Prostate gland (tissue), 2 donors: Measurements from ENCODE around the gene HECA.

Experiments
- POLR2A ChIP-seq: fragments of 450-650 bp; IDR thresholded peaks from one replicate; pipeline ENCODE4 v1.6.1; 2016; ENCODE audit warnings: antibody characterized with exemption, mild to moderate bottlenecking
- POLR2AphosphoS5 ChIP-seq: sonication (generic); formaldehyde crosslinking; IDR thresholded peaks from one replicate; pipeline ENCODE4 v1.6.1; 2017; ENCODE audit warnings: antibody characterized with exemption
- TF ChIP-seq, protein P1 (sequence below), 4 experiments: fragments of 200-600 bp in 2 of 4; fragments of 450-650 bp in 2 of 4; sonication (generic) in 2 of 4; IDR thresholded peaks; 1 replicate in 3 of 4; 2 replicates in 1 of 4; pipeline ENCODE4 v1.5.1; 2016 to 2019; ENCODE audit warnings: antibody characterized with exemption in 4 of 4, mild to moderate bottlenecking in 2 of 4, moderate library complexity in 2 of 4

DNA sequence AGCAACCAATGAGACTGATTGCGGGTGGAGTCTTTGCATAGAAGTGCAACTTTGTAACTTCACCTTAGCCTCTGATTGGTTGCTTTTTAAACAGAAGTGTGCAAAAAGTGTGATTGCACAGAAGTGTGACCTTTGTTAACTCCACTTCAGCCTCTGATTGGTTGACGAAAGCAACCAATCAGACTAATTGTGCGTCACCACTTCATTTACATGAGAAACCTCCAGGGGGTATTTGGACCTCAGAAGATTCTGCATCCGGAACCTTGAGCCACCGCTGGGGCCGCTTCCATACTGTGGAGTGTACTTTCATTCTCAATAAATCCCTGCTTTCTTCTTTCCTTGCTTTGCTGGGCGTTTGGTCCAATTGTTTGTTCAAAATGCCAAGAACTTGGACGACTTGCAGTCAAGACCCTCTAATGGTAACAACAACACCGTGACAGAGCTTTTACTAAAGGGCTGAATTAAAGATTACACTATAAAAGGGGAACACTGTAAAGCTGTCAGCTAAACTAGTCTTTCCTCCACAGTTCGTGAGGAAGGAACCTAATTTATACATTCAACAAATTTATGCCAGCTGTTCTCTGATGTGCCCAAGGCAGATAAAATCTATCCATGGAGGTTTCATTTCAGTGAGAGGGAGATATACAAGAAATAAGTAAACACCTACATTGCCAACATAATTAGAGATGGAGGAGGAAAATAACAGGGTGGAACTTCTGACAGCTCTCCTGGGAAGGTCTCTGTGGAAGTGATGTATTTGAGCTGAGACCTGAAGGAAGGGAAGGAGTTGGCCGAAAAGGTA lies 1.4 kb upstream of the HECA start:
- TF ChIP-seq, protein P1, sequence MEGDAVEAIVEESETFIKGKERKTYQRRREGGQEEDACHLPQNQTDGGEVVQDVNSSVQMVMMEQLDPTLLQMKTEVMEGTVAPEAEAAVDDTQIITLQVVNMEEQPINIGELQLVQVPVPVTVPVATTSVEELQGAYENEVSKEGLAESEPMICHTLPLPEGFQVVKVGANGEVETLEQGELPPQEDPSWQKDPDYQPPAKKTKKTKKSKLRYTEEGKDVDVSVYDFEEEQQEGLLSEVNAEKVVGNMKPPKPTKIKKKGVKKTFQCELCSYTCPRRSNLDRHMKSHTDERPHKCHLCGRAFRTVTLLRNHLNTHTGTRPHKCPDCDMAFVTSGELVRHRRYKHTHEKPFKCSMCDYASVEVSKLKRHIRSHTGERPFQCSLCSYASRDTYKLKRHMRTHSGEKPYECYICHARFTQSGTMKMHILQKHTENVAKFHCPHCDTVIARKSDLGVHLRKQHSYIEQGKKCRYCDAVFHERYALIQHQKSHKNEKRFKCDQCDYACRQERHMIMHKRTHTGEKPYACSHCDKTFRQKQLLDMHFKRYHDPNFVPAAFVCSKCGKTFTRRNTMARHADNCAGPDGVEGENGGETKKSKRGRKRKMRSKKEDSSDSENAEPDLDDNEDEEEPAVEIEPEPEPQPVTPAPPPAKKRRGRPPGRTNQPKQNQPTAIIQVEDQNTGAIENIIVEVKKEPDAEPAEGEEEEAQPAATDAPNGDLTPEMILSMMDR (IDR thresholded peaks at IDR 0.05) = no peak
- TF ChIP-seq POLR2A (no peak), POLR2AphosphoS5 (no peak)
